GM21737 (cell line): ENCODE data around the gene PIK3R5.

Experiments used
- ATAC-seq: cut with Tn5 transposase; IDR thresholded peaks from one replicate; pipeline ENCODE4 v1.9.1; 2021; ENCODE audit warnings: mild to moderate bottlenecking, moderate library complexity; ENCODE audit not compliant: unreplicated experiment

PIK3R5 gene

DNA sequence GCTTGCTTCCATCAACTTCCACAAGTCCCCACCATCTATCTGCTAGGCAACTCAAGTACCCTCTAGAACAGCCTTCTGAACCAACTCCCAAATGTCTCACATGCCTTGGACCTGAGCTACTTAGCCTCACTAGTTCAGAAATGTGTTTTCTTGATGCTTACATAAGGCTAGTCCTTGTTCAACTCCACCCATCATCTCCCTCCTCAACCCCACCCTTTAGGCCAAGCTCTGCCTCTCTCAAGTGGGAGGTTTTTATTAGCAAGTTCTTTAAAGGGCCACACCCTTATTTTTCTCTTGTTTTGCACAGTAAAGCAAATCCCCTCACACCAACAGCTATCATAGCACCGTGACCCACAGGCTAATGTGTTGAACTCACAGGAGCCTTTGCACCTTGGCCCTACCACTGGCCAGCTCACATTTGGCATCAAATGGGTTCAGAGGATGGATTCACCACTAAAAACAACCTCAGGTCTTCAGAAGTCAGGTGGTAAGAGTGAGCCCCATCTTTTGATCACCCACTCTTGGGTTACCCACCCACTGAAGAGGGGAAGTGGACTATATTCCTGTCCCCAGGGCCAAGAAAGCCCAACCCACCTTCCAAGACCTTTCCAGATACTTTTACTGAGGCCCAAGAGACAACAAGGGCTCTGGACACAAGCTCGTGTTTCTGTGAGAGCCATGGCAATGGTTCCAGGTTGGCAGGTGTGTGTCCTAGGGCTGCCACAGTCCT, 12.2 kb downstream of the PIK3R5 start:
- no peak for ATAC-seq

GRCh38 chr17:8952191-8952590, 13.3 kb downstream of the PIK3R5 start:
- ATAC-seq = no peak

DNA sequence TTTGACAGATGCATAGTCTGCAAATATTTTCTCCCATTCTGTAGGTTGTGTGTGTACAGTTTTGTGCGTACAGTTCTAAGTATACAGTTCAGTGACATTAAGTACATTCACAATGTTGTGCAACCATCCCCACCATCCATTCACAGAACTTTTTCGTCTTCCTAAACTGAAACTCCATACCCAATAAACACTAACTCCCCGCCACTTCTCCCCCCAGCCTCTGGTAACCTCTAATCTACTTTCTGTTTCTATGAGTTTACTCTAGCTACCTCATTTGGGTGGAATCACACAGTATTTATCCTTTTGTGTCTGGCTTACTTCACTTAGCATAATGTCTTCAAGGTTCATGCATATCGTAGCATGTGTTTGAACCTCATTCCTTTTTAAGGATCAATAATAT, 14.3 kb downstream of the PIK3R5 start:
- no peak for ATAC-seq

DNA sequence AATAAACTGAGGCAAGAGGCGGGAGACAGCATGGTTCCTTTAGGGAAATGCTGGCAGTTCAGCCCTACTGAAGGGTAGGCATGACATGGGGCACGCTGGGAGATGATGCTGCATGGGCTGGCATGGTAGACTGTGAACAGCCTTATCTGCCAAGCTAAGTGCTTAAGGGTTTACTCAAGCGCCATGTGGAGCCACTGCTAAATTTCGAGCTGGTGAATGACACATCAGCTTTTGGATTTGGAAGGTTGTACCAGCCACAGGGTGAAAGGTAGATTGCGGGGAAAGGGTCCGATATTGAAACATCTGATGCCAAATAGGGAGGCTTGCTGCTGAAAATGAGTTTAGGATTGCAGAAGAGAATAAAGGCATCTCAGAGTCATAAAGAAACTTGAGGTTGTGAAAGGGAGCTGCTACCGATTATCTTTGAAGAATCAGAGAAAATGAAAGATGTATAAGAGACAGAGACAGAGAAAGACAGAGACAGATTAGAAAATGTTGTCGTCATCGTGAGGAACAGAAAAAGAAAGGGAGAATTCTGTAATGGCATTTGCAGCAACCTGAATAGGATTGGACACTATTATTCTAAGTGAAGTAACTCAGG, 16.3 kb downstream of the PIK3R5 start:
- no peak for ATAC-seq

- no peak for ATAC-seq
Measured at GRCh38 chr17:8948462-8948861, 17.0 kb downstream of the PIK3R5 start.

DNA sequence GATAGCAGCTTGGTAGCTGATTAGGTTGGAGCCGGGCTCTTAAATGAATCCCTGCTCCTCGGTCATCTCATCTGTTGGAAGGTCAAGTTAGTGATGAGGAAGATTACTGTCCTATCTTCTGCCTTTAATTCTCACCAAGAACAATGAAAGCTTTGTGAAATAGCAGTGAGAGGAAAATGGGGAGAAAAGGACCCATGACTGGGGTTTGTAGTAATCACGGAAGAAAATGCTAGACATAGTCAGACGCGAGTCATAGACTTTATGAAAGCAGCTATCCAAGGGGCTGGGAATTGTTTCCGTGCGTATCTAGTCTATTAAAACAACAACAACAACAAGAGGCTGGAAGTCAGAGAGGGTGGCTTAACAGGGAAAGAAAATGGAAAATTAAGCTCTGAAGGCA, 18.3 kb downstream of the PIK3R5 start:
- ATAC-seq = no peak

DNA sequence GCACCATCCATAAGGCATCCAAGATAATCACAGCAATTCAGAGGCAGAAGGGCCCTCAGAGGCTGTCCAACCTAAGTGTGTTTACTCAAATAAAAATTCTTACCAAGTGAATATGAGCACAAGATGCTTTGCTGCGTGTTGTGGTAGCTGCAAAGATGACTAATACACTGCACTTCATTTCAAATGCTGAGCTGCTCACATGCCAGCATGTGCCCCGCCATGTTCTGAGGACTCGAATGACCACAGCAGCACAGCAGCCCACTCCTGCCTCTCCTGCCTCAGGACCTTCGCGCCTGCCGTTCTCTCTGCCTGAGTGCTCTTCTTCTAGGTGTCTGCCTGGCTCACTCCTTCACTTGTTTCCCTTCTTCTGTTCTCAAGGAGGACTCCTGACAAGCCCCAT, 19.0 kb downstream of the PIK3R5 start:
- ATAC-seq = no peak

- no peak for ATAC-seq
Measured at GRCh38 chr17:8946071-8946470, 19.4 kb downstream of the PIK3R5 start.

DNA sequence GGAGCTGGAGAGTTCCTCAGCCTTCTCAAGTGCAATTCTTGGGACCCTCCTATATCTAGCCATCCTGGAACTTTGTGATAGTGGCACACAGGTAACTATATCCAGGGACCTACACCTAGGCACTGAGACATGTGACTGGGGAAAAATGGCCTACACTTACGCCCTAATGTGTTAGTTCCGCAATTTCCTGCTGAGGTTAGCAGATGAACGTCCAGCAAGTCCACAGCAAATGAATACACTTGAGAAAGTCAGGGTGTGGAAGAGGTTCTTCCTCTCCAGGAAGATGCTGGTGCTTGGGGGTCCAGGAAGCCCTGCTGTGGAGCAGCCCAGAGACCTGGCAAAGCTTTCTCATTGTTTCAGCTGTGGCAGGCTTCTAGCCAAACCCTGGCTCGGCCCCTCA, 20.8 kb downstream of the PIK3R5 start:
- no peak for ATAC-seq

- ATAC-seq = no peak
Measured at GRCh38 chr17:8944083-8944482, 21.4 kb downstream of the PIK3R5 start.

DNA sequence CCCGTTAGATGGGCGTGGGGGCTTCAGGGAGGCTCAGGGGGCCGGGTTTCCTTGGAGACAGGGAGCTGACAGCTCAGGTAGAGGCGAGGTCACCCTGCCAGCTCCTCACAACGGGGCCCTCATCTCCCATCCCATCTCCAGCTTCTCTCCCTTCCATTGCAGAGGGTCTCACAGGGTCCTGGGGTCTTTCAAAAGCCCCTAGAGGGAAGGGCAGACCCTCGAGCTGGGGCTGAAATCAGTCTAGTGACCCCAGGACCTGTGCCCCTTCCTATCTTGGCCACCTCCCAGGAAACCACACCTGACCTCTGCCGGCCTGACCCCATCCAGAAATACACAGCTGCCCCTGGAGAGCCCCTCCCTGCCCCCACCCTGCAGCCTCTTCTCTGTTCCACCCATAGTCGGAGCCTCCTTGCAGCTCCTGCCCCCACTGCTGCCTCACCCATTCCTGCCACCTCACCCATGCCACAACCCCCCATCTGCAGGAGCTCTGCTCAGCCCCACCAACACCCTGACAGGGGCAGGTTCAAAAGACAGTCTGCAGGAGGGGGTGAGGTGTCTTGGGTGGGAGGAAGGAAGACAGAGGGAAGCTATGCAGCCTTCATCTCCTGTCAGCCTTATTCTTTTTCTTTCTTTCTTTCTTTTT, 23.4 kb downstream of the PIK3R5 start:
- ATAC-seq = no peak

- ATAC-seq = peak; percentile 44
Measured at GRCh38 chr17:8941520-8941919, 24.0 kb downstream of the PIK3R5 start.

DNA sequence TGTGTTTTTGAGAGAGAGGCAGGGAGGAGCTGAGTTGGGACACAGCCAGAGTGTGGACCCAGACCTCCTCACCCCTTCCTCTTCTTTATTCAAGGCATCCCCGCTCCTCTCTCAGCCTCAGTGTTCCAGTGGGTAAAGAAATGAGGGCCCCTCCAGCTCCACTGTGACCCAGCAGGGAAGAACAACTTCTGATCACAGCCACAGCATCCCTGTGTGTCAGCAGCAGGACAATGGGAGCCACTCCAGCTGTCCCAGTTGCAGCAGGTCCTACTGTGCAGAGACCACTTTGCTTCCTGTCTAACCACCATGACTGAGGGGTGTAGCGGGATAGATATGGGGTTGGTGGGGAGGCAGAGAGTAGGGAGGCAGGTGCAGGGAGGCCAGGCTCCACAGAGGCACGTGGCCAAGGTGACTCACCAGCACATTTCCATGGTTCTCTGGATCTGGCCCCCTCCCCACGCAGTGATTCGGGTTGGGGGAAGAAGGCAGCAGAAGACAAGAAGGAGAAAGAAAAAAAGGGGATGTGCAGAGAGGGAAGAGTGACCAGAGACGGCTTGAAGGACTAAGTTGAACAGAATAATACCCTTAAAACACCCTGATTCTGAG, 24.5 kb downstream of the PIK3R5 start:
- peak; percentile 16 for ATAC-seq

DNA sequence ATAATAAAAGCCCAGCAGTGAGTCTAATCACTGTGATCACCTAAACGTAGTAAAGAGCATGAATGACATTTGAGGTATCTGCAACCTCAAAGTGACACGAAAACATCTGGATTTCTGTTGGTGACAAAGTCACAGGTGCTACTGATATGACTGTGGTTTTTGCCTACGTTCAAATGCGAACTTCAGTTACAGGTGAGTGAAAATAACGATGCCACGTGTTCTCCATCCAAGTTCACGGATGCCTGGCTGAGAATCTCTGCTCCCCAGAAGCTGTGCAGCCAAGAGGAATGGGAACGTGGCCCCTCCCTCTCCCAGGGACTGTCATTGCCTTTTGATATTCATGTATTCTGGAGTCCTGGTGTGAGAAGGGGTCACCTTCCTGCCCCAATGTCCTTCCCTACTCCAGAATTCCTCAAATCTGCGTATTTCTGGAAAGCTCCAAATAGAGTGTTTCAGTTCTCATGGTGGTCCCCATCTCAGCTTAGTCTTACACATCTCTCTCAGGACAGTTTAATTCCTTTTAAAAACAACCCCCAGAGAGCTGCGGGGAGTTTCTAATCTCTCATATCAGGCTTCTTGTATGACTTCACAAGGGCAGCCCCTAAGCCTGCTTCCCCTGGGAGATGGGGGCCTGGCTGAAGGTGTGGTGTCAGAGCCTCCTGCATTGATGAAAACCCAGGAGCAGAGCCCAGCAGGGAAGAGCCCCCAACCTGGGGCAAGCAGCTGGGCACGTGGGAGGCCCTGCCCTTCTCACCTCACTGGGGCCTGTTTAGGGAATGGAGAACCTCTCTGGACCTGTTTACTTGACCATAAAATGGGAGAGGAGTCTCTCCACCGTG, 25.8 kb downstream of the PIK3R5 start:
- ATAC-seq = no peak

DNA sequence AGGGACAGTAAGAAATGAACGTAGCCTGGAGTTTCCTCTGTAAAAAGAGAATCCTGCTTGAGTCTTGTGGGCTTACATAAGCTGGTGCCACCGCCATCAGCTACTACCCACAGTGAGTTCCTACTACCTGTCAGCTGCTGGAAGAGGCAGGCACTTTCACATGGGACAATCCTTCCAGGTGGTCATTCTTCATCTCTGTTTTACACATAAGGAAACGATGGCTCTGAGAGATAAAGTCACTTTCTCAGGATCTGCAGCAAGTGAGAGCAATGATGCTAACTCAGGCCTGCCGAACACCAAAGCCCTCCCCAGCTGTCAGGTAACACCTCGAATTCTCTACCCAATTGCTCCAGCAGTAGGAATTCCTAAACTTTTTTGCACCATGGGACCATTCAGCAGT, 26.6 kb downstream of the PIK3R5 start:
- no peak for ATAC-seq

GRCh38 chr17:8935191-8935590, 30.3 kb downstream of the PIK3R5 start:
- no peak for ATAC-seq

DNA sequence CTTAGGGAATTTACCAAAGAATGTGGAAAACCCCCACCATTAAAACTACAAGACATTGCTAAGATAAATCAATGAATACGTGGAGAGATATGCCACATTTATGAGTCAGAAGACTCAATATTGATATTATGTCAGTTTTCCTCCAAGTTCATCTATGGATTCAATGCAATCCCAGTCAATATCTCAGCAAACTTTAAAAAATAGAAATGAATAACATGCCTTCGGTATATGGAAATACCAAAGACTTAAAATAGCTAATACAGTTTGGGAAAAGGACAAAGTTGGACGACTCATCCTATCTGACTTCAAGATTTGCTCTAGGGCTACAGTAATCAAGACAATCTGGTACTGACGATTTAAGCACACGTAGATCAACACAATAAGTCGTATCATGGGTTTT, 31.2 kb downstream of the PIK3R5 start:
- ATAC-seq = no peak

GRCh38 chr17:8930649-8931048, 34.9 kb downstream of the PIK3R5 start:
- ATAC-seq = no peak

- ATAC-seq = no peak
Measured at GRCh38 chr17:8928347-8928746, 37.2 kb downstream of the PIK3R5 start.

- no peak for ATAC-seq
Measured at GRCh38 chr17:8927395-8927794, 38.1 kb downstream of the PIK3R5 start.

DNA sequence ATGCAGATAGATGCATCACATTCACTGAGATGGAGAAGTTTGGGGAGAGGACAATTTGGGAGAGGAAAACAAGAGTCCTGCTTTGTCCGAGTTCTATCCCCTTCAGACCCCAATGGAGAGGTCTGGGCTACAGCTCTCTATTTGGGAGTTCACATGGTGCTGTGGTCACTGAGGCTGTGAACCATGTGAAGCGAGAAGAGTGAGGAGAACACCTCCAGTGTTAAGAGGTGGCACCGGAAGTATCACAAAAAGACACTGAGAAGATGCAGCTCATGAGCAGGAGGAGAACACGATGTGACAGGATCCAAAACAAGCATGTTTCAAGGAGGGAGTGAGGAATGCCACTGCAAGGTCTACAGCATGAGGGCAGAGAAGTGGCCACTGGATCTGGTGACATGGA, 39.7 kb downstream of the PIK3R5 start:
- no peak for ATAC-seq
